ENCODE measurements around the gene BCKDHB. TPM values are rescaled to one million over a fixed set of nuclear protein-coding genes. Genes with fewer than 3 reads are reported as not detected.

Gene BCKDHB
- total RNA-seq = 10.1 and 11.1 TPM in 2 replicates

DNA sequence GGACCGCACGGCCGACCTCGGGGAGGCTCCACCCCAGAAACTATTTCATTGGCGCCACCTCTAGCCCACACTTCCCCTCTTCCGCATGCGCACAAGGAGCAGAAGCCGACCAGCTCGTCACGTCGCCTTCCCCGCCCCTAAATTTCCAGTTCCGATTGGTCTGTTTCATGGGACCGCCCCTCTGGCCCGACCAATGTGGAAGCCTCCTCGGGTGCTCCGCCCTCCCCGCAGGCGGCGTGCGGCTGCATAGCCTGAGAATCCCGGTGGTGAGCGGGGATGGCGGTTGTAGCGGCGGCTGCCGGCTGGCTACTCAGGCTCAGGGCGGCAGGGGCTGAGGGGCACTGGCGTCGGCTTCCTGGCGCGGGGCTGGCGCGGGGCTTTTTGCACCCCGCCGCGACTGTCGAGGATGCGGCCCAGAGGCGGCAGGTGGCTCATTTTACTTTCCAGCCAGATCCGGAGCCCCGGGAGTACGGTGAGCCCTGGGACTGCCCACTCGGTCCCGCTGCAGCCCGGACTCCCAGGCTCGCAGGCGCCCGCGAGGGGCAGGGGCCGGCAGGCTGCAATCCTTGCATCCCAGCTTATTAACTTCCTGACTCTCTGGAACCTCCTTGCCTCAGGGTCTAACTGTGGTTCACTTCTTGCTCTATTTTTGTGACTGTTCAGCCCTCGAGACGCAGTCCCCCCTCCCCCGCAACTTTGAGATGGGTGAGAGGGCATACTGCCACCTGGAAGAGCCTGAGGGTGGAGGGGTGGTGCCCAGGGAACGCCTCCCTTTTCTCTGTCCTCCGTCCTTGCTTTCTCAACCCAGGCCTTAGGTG lies at the start of gene BCKDHB:
Gene BCKDHB, plus strand, starts transcription at position 254 of the 818 bp plus-strand sequence. Its CDS starts 23 bp downstream, at position 277.

Other genes starting within 250 kb of the BCKDHB start
- gene ELOVL4, start 159.1 kb upstream of the BCKDHB start, total RNA-seq = 6.2 and 7.3 TPM in 2 replicates
- gene TTK, start 102.0 kb upstream of the BCKDHB start, total RNA-seq = 6.2 and 37.6 TPM in 2 replicates